Measurements from ENCODE around the gene BACH2.
A peak's percentile ranks its signal among the peaks of the same experiment; 100 is the strongest.

The BACH2 gene

DNA sequence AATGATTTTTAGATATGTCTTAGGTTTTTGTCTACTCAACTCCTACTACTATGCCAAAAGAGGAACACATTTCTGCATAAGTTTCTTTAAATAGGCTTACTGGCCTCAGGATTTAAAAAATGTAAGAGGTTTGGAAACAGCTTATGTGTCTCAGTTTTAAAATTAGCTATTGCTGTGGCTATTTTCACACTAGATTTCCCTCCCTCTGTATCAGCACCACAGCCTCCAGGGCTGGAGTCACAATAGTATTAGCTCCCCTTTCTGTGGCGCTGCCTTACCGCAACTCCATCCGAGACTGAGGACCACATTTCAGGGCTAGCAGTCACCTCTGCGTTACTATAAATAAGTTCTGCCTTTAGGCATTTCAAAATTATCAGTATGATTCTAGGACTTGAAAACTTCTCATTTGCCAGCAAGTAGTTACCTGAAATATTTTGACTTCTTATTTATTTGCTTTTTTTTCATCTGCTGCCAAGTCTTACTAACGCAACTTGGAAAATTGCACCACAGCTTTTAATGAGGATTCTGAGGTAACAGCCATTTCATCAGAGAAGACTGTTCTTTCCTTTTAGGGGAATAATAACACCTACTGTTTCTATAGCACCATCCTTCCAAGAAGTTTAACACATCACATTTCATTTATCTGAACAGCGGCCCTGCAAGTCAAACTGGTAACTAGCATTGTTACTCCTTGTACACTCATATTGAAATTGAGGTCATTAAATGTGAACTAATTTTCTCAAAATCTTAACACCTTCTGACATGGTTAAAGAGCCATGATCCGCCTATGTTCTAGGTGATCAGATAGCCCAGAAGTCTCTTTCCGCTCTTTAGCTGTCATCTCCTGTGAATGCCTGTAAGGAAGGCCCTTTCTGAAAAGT lies 296.5 kb downstream of the BACH2 start:
- Histone ChIP-seq H3K4ac (ENCODE audit: low read length) (no peak overlapping the region), H4K8ac (ENCODE audit: low read depth, low read length) (no peak overlapping the region)

DNA sequence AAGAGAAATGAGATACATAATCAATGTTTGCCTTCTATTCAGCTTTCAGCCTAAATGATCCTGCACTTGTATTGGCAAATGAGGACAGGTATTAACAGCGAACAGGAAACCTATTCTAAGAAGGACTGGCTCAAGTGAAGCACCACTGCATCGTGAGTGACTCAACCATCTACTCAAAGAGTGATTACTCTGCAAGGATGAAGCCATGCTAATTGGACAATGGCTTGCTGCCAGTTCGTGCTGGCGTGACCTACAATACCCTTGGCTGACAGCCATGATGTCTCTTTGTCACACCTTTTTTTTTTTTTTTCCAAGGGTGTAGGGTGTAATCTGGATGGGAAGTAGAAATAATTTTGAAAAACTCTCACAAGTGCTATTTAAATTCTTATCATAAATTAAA lies 297.5 kb downstream of the BACH2 start:
- Histone ChIP-seq H4K8ac (ENCODE audit: low read depth, low read length) (no peak overlapping the region), H3K4me2 (ENCODE audit: insufficient read depth, low read length, poor library complexity, severe bottlenecking) (no peak overlapping the region), H3K4ac (ENCODE audit: low read length) (no peak overlapping the region), H3K27ac (replicated peaks; ENCODE audit: low read length) (no peak overlapping the region), H2BK120ac (ENCODE audit: low read depth, low read length) (no peak overlapping the region), H3K23ac (ENCODE audit: low read depth, low read length, poor library complexity) (no peak overlapping the region), H3K9me3 (replicated peaks in 1 of 2; ENCODE audit: control insufficient read depth in 2 of 2, insufficient read depth in 1 of 2, low read depth in 1 of 2, low read length in 2 of 2) (no peaks in the 10 kb centered on the region), H3K4me3 (ENCODE audit: low read length in 2 of 2) (no peak overlapping the region), H3K79me1 (ENCODE audit: low read depth, low read length) (no peaks in the 10 kb centered on the region), H3K18ac (ENCODE audit: low read length) (peak overlapping the region; percentile 45), H2BK12ac (ENCODE audit: low read length) (no peak overlapping the region), H2AK5ac (ENCODE audit: low read depth, low read length) (no peak overlapping the region), H3K9ac (ENCODE audit: low read depth, low read length, poor library complexity) (no peak overlapping the region), H3K27me3 (ENCODE audit: control insufficient read depth in 3 of 3, insufficient read depth in 3 of 3, low read depth in 1 of 3, low read length in 3 of 3) (peaks cover 0 to 2% (median 0%) of the 10 kb centered on the region in 3 experiments), H3K14ac (ENCODE audit: low read length) (no peak overlapping the region), H2AFZ (ENCODE audit: low read length) (no peak overlapping the region), H3K4me1 (ENCODE audit: control insufficient read depth in 2 of 2, insufficient read depth in 1 of 2, low read depth in 1 of 2, low read length in 2 of 2) (peaks cover 2 to 7% of the 10 kb centered on the region in 2 donors), H2BK15ac (ENCODE audit: low read length) (no peak overlapping the region), H3K36me3 (replicated peaks in 1 of 2; ENCODE audit: control insufficient read depth in 2 of 2, insufficient read depth in 2 of 2, low read length in 2 of 2) (no peaks in the 10 kb centered on the region), H4K91ac (ENCODE audit: low read depth, low read length, poor library complexity) (no peak overlapping the region), H2BK5ac (ENCODE audit: low read length) (no peak overlapping the region)
- DNase-seq (ENCODE audit: low spot score): no peak
- no CpG with 5 or more reads among the region's 4 CpGs for WGBS, 2 donors (ENCODE audit: extremely low coverage in 2 of 2, insufficient read length in 2 of 2, insufficient replicate concordance in 1 of 2)

More for the DNA sequence above, 296.5 kb downstream of the BACH2 start:
- Histone ChIP-seq H2BK5ac (ENCODE audit: low read length) (no peak overlapping the region), H3K9ac (ENCODE audit: low read depth, low read length, poor library complexity) (no peak overlapping the region), H4K91ac (ENCODE audit: low read depth, low read length, poor library complexity) (no peak overlapping the region), H3K18ac (ENCODE audit: low read length) (no peak overlapping the region), H2BK12ac (ENCODE audit: low read length) (no peak overlapping the region), H3K79me1 (ENCODE audit: low read depth, low read length) (no peaks in the 10 kb centered on the region), H3K9me3 (replicated peaks in 1 of 2; ENCODE audit: control insufficient read depth in 2 of 2, insufficient read depth in 1 of 2, low read depth in 1 of 2, low read length in 2 of 2) (no peaks in the 10 kb centered on the region), H3K14ac (ENCODE audit: low read length) (no peak overlapping the region), H2BK120ac (ENCODE audit: low read depth, low read length) (no peak overlapping the region), H3K4me1 (ENCODE audit: control insufficient read depth in 2 of 2, insufficient read depth in 1 of 2, low read depth in 1 of 2, low read length in 2 of 2) (peaks cover 5 to 10% of the 10 kb centered on the region in 2 donors), H3K36me3 (replicated peaks in 1 of 2; ENCODE audit: control insufficient read depth in 2 of 2, insufficient read depth in 2 of 2, low read length in 2 of 2) (no peaks in the 10 kb centered on the region), H2BK15ac (ENCODE audit: low read length) (no peak overlapping the region), H3K4me3 (ENCODE audit: low read length in 2 of 2) (no peak overlapping the region), H2AFZ (ENCODE audit: low read length) (no peak overlapping the region), H3K4me2 (ENCODE audit: insufficient read depth, low read length, poor library complexity, severe bottlenecking) (no peak overlapping the region), H3K23ac (ENCODE audit: low read depth, low read length, poor library complexity) (no peak overlapping the region), H3K27ac (replicated peaks; ENCODE audit: low read length) (no peak overlapping the region), H3K27me3 (ENCODE audit: control insufficient read depth in 3 of 3, insufficient read depth in 3 of 3, low read depth in 1 of 3, low read length in 3 of 3) (peaks cover 0 to 2% (median 0%) of the 10 kb centered on the region in 3 experiments), H2AK5ac (ENCODE audit: low read depth, low read length) (no peak overlapping the region)
- DNase-seq (ENCODE audit: low spot score): no peak
- WGBS, 2 donors (ENCODE audit: extremely low coverage in 2 of 2, insufficient read length in 2 of 2, insufficient replicate concordance in 1 of 2): no CpG with 5 or more reads among the region's 8 CpGs

DNA sequence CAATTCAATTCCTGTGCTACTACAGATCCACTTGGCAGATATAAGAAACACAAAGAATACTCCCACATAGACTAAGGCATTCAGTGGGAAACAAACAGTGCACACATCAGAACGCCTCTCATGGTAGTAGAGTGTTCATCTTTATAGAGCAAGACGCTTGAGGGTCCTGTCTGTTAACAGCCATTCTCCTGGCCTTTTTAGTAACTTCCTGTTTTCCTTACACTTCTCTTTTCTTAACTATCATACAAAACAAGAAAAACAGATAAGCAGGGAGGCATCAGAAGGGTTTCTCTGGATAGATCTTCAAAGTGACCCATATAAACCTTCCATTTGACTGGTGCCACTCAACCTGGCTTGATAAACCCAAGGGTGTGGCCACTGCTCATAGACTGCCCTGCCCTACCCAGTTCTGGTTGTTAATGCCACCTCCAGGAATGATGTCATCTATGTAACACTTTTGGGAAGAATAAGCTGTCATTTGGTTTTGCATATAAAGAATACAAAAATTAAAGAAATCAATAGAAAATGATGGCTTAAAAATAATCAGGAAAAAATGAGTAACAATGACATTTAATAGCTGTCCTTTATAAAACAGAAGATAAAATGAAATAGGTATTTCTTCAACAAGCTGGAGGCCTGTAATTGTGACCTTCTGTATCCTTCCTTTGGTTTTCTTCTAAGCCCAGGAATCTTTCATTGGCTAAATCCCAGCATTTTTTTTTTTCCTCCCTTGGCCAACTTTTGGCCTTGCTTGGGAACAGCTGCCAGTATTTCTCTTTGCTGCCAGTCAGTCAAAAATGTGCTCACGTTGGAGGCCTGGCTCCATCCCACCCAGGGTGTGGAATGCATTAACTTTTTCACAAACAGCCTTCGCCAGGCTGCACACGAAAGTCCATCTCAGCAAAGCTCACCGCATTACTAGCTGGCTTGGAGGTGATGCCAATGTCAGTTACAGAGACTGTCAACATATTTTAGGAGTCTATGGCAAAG lies 298.9 kb downstream of the BACH2 start:
- H3K4me2 ChIP-seq (ENCODE audit: insufficient read depth, low read length, poor library complexity, severe bottlenecking): no peak overlapping the region
- no peak overlapping the region for H2BK5ac ChIP-seq (ENCODE audit: low read length)
- no peak overlapping the region for H3K4me3 ChIP-seq (ENCODE audit: low read length in 2 of 2)
- WGBS, 2 donors (ENCODE audit: extremely low coverage in 2 of 2, insufficient read length in 2 of 2, insufficient replicate concordance in 1 of 2): no CpG with 5 or more reads among the region's 6 CpGs
- H4K91ac ChIP-seq (ENCODE audit: low read depth, low read length, poor library complexity): no peak overlapping the region
- H3K4me1 ChIP-seq (ENCODE audit: control insufficient read depth in 2 of 2, insufficient read depth in 1 of 2, low read depth in 1 of 2, low read length in 2 of 2): peaks cover 2 to 7% of the 10 kb centered on the region in 2 donors
- H3K14ac ChIP-seq (ENCODE audit: low read length): no peak overlapping the region
- no peak overlapping the region for H2BK120ac ChIP-seq (ENCODE audit: low read depth, low read length)
- H2AFZ ChIP-seq (ENCODE audit: low read length): no peak overlapping the region
- no peak overlapping the region for H3K9ac ChIP-seq (ENCODE audit: low read depth, low read length, poor library complexity)
- no peak overlapping the region for H4K8ac ChIP-seq (ENCODE audit: low read depth, low read length)
- no peak overlapping the region for H3K23ac ChIP-seq (ENCODE audit: low read depth, low read length, poor library complexity)
- H3K36me3 ChIP-seq (replicated peaks in 1 of 2; ENCODE audit: control insufficient read depth in 2 of 2, insufficient read depth in 2 of 2, low read length in 2 of 2): no peaks in the 10 kb centered on the region
- no peak for DNase-seq (ENCODE audit: low spot score)
- peaks cover 0 to 2% (median 0%) of the 10 kb centered on the region in 3 experiments for H3K27me3 ChIP-seq (ENCODE audit: control insufficient read depth in 3 of 3, insufficient read depth in 3 of 3, low read depth in 1 of 3, low read length in 3 of 3)
- H3K4ac ChIP-seq (ENCODE audit: low read length): no peak overlapping the region
- H3K79me1 ChIP-seq (ENCODE audit: low read depth, low read length): no peaks in the 10 kb centered on the region
- no peak overlapping the region for H3K18ac ChIP-seq (ENCODE audit: low read length)
- no peak overlapping the region for H2BK12ac ChIP-seq (ENCODE audit: low read length)
- H2BK15ac ChIP-seq (ENCODE audit: low read length): no peak overlapping the region
- no peak overlapping the region for H3K27ac ChIP-seq (replicated peaks; ENCODE audit: low read length)
- no peak overlapping the region for H2AK5ac ChIP-seq (ENCODE audit: low read depth, low read length)
- H3K9me3 ChIP-seq (replicated peaks in 1 of 2; ENCODE audit: control insufficient read depth in 2 of 2, insufficient read depth in 1 of 2, low read depth in 1 of 2, low read length in 2 of 2): no peaks in the 10 kb centered on the region

DNA sequence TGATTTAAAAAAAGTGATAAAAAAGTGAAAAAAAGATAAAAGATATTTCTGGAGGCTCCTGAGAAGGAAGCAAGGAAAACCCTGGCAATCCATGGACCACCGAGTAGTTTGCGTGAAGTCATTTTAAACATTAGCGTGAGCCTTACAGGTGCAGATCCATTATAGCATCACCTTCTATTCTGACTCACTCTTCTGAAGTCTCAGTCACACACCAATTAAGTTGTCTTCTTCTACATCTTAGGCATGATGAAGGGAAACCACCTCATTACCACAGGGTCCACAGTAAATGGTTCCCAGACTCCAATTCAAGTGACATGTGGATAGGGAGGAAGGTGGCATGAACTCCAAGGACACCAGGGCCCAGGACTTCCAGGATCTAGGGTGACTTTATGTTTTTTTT lies 303.2 kb downstream of the BACH2 start:
- H2BK15ac ChIP-seq (ENCODE audit: low read length): no peak overlapping the region
- no peaks in the 10 kb centered on the region for H3K79me1 ChIP-seq (ENCODE audit: low read depth, low read length)
- no peaks in the 10 kb centered on the region for H3K27me3 ChIP-seq (ENCODE audit: control insufficient read depth in 3 of 3, insufficient read depth in 3 of 3, low read depth in 1 of 3, low read length in 3 of 3)

More for the DNA sequence above, 303.2 kb downstream of the BACH2 start:
- Histone ChIP-seq H2BK5ac (ENCODE audit: low read length) (no peak overlapping the region), H3K4me2 (ENCODE audit: insufficient read depth, low read length, poor library complexity, severe bottlenecking) (no peak overlapping the region), H2AFZ (ENCODE audit: low read length) (no peak overlapping the region), H3K36me3 (replicated peaks in 1 of 2; ENCODE audit: control insufficient read depth in 2 of 2, insufficient read depth in 2 of 2, low read length in 2 of 2) (no peaks in the 10 kb centered on the region), H4K8ac (ENCODE audit: low read depth, low read length) (no peak overlapping the region), H4K91ac (ENCODE audit: low read depth, low read length, poor library complexity) (no peak overlapping the region), H3K4me1 (ENCODE audit: control insufficient read depth in 2 of 2, insufficient read depth in 1 of 2, low read depth in 1 of 2, low read length in 2 of 2) (peaks cover 0 to 4% of the 10 kb centered on the region in 2 donors), H2BK120ac (ENCODE audit: low read depth, low read length) (no peak overlapping the region), H3K9me3 (replicated peaks in 1 of 2; ENCODE audit: control insufficient read depth in 2 of 2, insufficient read depth in 1 of 2, low read depth in 1 of 2, low read length in 2 of 2) (no peaks in the 10 kb centered on the region), H3K18ac (ENCODE audit: low read length) (no peak overlapping the region), H3K27ac (replicated peaks; ENCODE audit: low read length) (no peak overlapping the region), H3K4ac (ENCODE audit: low read length) (no peak overlapping the region), H3K14ac (ENCODE audit: low read length) (no peak overlapping the region), H3K9ac (ENCODE audit: low read depth, low read length, poor library complexity) (no peak overlapping the region), H3K4me3 (ENCODE audit: low read length in 2 of 2) (no peak overlapping the region), H2BK12ac (ENCODE audit: low read length) (no peak overlapping the region), H3K23ac (ENCODE audit: low read depth, low read length, poor library complexity) (no peak overlapping the region), H2AK5ac (ENCODE audit: low read depth, low read length) (no peak overlapping the region)
- no peak for DNase-seq (ENCODE audit: low spot score)
- no CpG with 5 or more reads among the region's 3 CpGs for WGBS, 2 donors (ENCODE audit: extremely low coverage in 2 of 2, insufficient read length in 2 of 2, insufficient replicate concordance in 1 of 2)
